ENCODE data around the gene OLFML2A. TPM values are rescaled to one million over a fixed set of nuclear protein-coding genes. Genes with fewer than 3 reads are reported as not detected.

OLFML2A gene
- polyA plus RNA-seq, 3 donors: 0.03 to 0.25 TPM; not detected in 1

GRCh38 chr9:124773473-124774128, 3.3 kb upstream of the OLFML2A start:
- Histone ChIP-seq H3K27ac (ENCODE audit: low read depth in 1 of 2, low read length in 2 of 2) (no peak overlapping the region), H3K9ac (ENCODE audit: insufficient read depth, low read length, poor library complexity, severe bottlenecking) (no peak overlapping the region), H3K4me1 (ENCODE audit: control insufficient read depth in 1 of 2, insufficient read depth in 2 of 2, low read length in 2 of 2) (peaks cover 37 to 67% of the 10 kb centered on the region in 2 donors), H3K79me2 (ENCODE audit: insufficient read depth, low read length) (peaks cover 6% of the 10 kb centered on the region), H3K4me3 (replicated peaks in 1 of 3; ENCODE audit: low read depth in 2 of 3, low read length in 3 of 3) (no peak overlapping the region), H3K4me2 (replicated peaks; ENCODE audit: extremely low read depth, low read length, poor library complexity, severe bottlenecking) (no peak overlapping the region), H2AFZ (ENCODE audit: insufficient read depth, low read depth, low read length, poor library complexity, severe bottlenecking) (no peak overlapping the region), H3K27me3 (ENCODE audit: control insufficient read depth in 2 of 2, insufficient read depth in 2 of 2, low read length in 2 of 2) (peaks cover 0 to 25% of the 10 kb centered on the region in 2 donors), H4K20me1 (ENCODE audit: insufficient read depth, low read length) (peaks cover 13% of the 10 kb centered on the region), H3K9me3 (replicated peaks in 1 of 2; ENCODE audit: control insufficient read depth in 1 of 2, insufficient read depth in 1 of 2, low read length in 2 of 2) (no peaks in the 10 kb centered on the region), H3K36me3 (replicated peaks in 1 of 2; ENCODE audit: control insufficient read depth in 1 of 2, insufficient read depth in 2 of 2, low read length in 2 of 2) (no peaks in the 10 kb centered on the region)
- no peak overlapping the region for H3K27ac Mint-ChIP-seq
- H3K36me3 Mint-ChIP-seq: peaks cover 0 to 11% of the 10 kb centered on the region in 2 donors
- intact Hi-C loops (cut with micrococcal nuclease): loop anchor here (1.0 to 10.0 kb wide), 6 partner anchors 79 to 371 kb away; partner anchors contain the start of genes GOLGA1 (in 2 of the 2), SCAI (in 2 of the 2) and WDR38 (in 2 of the 2)
- no peak for TF ChIP-seq CTCF (IDR thresholded peaks at IDR 0.05)
- H3K4me1 Mint-ChIP-seq: peaks cover 59% of the 10 kb centered on the region
- peaks cover 0 to 3% (median 0%) of the 10 kb centered on the region in 7 donors for H3K9me3 Mint-ChIP-seq
- DNase-seq: no peak
- H3K4me3 Mint-ChIP-seq: no peak overlapping the region
- WGBS (ENCODE audit: insufficient coverage): no CpG with 5 or more reads among the region's 1 CpG
- peaks cover 25 to 47% (median 31%) of the 10 kb centered on the region in 3 donors for H3K27me3 Mint-ChIP-seq (ENCODE audit: low read depth in 3 of 3)

- WGBS (ENCODE audit: insufficient coverage): 54% methylated on average over 9 of the region's 15 CpGs
- H3K27me3 ChIP-seq (ENCODE audit: control insufficient read depth in 2 of 2, insufficient read depth in 2 of 2, low read length in 2 of 2): peaks cover 0 to 18% of the 10 kb centered on the region in 2 donors
- H3K79me2 ChIP-seq (ENCODE audit: insufficient read depth, low read length): peaks cover 6% of the 10 kb centered on the region
- peaks cover 0 to 3% (median 0%) of the 10 kb centered on the region in 7 donors for H3K9me3 Mint-ChIP-seq
- H3K4me1 ChIP-seq (ENCODE audit: control insufficient read depth in 1 of 2, insufficient read depth in 2 of 2, low read length in 2 of 2): peaks cover 35 to 60% of the 10 kb centered on the region in 2 donors
- peak overlapping the region in 4 of 7 donors; percentile 38 to 87 (median 68) for H3K27ac Mint-ChIP-seq
- H3K4me3 ChIP-seq (replicated peaks in 1 of 3; ENCODE audit: low read depth in 2 of 3, low read length in 3 of 3): peak overlapping the region in 1 of 3 experiments; percentile 26
- peak; percentile 79 to 86 (median 84) for DNase-seq
- peak overlapping the region; percentile 13 for H3K4me2 ChIP-seq (replicated peaks; ENCODE audit: extremely low read depth, low read length, poor library complexity, severe bottlenecking)
- H3K4me1 Mint-ChIP-seq: peaks cover 53% of the 10 kb centered on the region
- H3K36me3 ChIP-seq (replicated peaks in 1 of 2; ENCODE audit: control insufficient read depth in 1 of 2, insufficient read depth in 2 of 2, low read length in 2 of 2): no peaks in the 10 kb centered on the region
- peak; percentile 91 for TF ChIP-seq CTCF (IDR thresholded peaks at IDR 0.05)
- H2AFZ ChIP-seq (ENCODE audit: insufficient read depth, low read depth, low read length, poor library complexity, severe bottlenecking): no peak overlapping the region
- intact Hi-C loops (cut with micrococcal nuclease): loop anchor here (1.0 to 10.0 kb wide), 5 partner anchors 79 to 370 kb away; partner anchors contain the start of genes GOLGA1 (in 2 of the 2), SCAI (in 2 of the 2) and WDR38 (in 1 of the 2)
- peaks cover 6% of the 10 kb centered on the region for H4K20me1 ChIP-seq (ENCODE audit: insufficient read depth, low read length)
- H3K4me3 Mint-ChIP-seq: peak overlapping the region; percentile 34 to 35
- H3K27me3 Mint-ChIP-seq (ENCODE audit: low read depth in 3 of 3): peaks cover 18 to 40% (median 24%) of the 10 kb centered on the region in 3 donors
- no peak overlapping the region for H3K9ac ChIP-seq (ENCODE audit: insufficient read depth, low read length, poor library complexity, severe bottlenecking)
- H3K27ac ChIP-seq (ENCODE audit: low read depth in 1 of 2, low read length in 2 of 2): no peak overlapping the region
- peaks cover 0 to 9% of the 10 kb centered on the region in 2 donors for H3K36me3 Mint-ChIP-seq
- H3K9me3 ChIP-seq (replicated peaks in 1 of 2; ENCODE audit: control insufficient read depth in 1 of 2, insufficient read depth in 1 of 2, low read length in 2 of 2): no peaks in the 10 kb centered on the region
Observed at GRCh38 chr9:124774129-124774978, 2.6 kb upstream of the OLFML2A start.
